Myocyte (in vitro differentiated cells): ENCODE data around the gene OR1I1. TPM values are rescaled to one million over a fixed set of nuclear protein-coding genes. Genes with fewer than 3 reads are reported as not detected.

Experiments
- DNase-seq: peaks from one replicate; pipeline ENCODE4 v3.0.0-alpha.2; 2012; ENCODE audit warnings: low read depth
- total RNA-seq: library from RNA; depleted of rRNA; stranded (reverse); fragments of >200 nt; gene quantifications from 2 replicates; pipeline ENCODE4 v1.2.3, GENCODE V29; 2014

The OR1I1 gene
- total RNA-seq, 1 donor from 2014 or later = not detected

- DNase-seq = no peak
Measured at GRCh38 chr19:15116856-15117255, 34.8 kb downstream of the OR1I1 start.

GRCh38 chr19:15118248-15118647 lies 36.2 kb downstream of the OR1I1 start:
- DNase-seq = no peak

- DNase-seq = no peak
Measured at GRCh38 chr19:15118789-15119494, 36.9 kb downstream of the OR1I1 start.

- DNase-seq = no peak
Measured at GRCh38 chr19:15120135-15121026, 38.4 kb downstream of the OR1I1 start.

- no peak for DNase-seq
Measured at GRCh38 chr19:15122331-15123030, 40.5 kb downstream of the OR1I1 start.

- DNase-seq = no peak
Measured at GRCh38 chr19:15123031-15123890, 41.2 kb downstream of the OR1I1 start.

- peak; percentile 89 for DNase-seq
Measured at GRCh38 chr19:15123900-15124299, 41.9 kb downstream of the OR1I1 start.

- DNase-seq = no peak
Measured at GRCh38 chr19:15124572-15125231, 42.7 kb downstream of the OR1I1 start.

GRCh38 chr19:15125232-15126067 lies 43.4 kb downstream of the OR1I1 start:
- DNase-seq = peak; percentile 99

- no peak for DNase-seq
Measured at GRCh38 chr19:15126131-15126910, 44.3 kb downstream of the OR1I1 start.

GRCh38 chr19:15128162-15128770 lies 46.3 kb downstream of the OR1I1 start:
- DNase-seq = no peak

GRCh38 chr19:15129856-15130585 lies 48.0 kb downstream of the OR1I1 start:
- no peak for DNase-seq

GRCh38 chr19:15136234-15136954 lies 54.4 kb downstream of the OR1I1 start:
- DNase-seq = no peak

GRCh38 chr19:15137777-15138176 lies 55.8 kb downstream of the OR1I1 start:
- DNase-seq = no peak

- no peak for DNase-seq
Measured at GRCh38 chr19:15138427-15138826, 56.4 kb downstream of the OR1I1 start.

GRCh38 chr19:15141143-15141542 lies 59.1 kb downstream of the OR1I1 start:
- DNase-seq = no peak

GRCh38 chr19:15142313-15142712 lies 60.3 kb downstream of the OR1I1 start:
- no peak for DNase-seq
